ENCODE data around the gene TYW3. TPM values are rescaled to one million over a fixed set of nuclear protein-coding genes. Genes with fewer than 3 reads are reported as not detected.

Gene TYW3
- total RNA-seq, 2 experiments from 2014 or later: 38.7 to 39.0 TPM

- no peaks in the 10 kb centered on the region for H3K4me1 Mint-ChIP-seq
- no peak for DNase-seq
- no peak overlapping the region for H3K4me3 Mint-ChIP-seq
- H3K36me3 Mint-ChIP-seq: no peaks in the 10 kb centered on the region
- H3K27ac Mint-ChIP-seq: no peak overlapping the region
- peaks cover 9% of the 10 kb centered on the region for H3K27me3 Mint-ChIP-seq
- peaks cover 4% of the 10 kb centered on the region for H3K9me3 Mint-ChIP-seq
Observed at GRCh38 chr1:74799119-74799657, 66.2 kb downstream of the TYW3 start.

- no peak for DNase-seq
- Mint-ChIP-seq H3K4me1 (no peaks in the 10 kb centered on the region), H3K36me3 (no peaks in the 10 kb centered on the region)
Observed at GRCh38 chr1:74811436-74812179, 78.7 kb downstream of the TYW3 start.

GRCh38 chr1:74812180-74812541 is 79.2 kb downstream of the TYW3 start:
- Mint-ChIP-seq H3K36me3 (no peaks in the 10 kb centered on the region), H3K4me1 (no peaks in the 10 kb centered on the region), H3K27me3 (peaks cover 8% of the 10 kb centered on the region), H3K27ac (no peak overlapping the region), H3K4me3 (no peak overlapping the region), H3K9me3 (no peaks in the 10 kb centered on the region)
- no peak for DNase-seq

More at GRCh38 chr1:74811436-74812179, 78.7 kb downstream of the TYW3 start:
- Mint-ChIP-seq H3K27ac (no peak overlapping the region), H3K9me3 (no peaks in the 10 kb centered on the region), H3K4me3 (no peak overlapping the region), H3K27me3 (peaks cover 8% of the 10 kb centered on the region)

Other genes with a start within 250 kb of the TYW3 start
- gene LRRC53, start 220.5 kb upstream of the TYW3 start, total RNA-seq: not detected
- gene ERICH3, start 59.4 kb upstream of the TYW3 start, total RNA-seq: not detected
- gene CRYZ, start 102 bp upstream of the TYW3 start, total RNA-seq: 10 to 100 TPM; 10.7 to 10.9 TPM

Data from activated naive CD8-positive, alpha-beta T cell treated with anti-CD3 and anti-CD28 coated beads for 36 hours (primary cell).